Measurements from ENCODE around the gene KLHDC10.
"Not testable (repeated sequence)": the region's sequence is repeated elsewhere in the genome, so short reads cannot be mapped to it uniquely, and the experiment has no call there.

The KLHDC10 gene

GRCh38 chr7:130143334-130143732 is 73.0 kb downstream of the KLHDC10 start:
- DNase-seq = no peak

DNA sequence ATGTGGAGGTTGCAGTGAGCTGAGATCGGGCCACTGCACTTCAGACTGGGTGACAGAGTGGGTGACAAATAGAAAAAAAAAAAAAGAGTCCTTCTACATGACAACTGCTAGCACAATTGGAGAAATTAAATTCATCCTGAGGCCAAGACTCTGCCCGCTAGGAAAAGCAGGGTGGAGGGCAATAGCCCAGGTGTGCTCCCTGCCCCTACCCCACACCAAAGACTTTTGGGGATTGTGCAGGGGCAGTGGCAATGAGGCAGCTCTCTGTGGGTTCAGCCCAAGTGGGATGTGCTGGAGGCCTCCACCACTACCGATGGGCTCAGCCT is 73.6 kb downstream of the KLHDC10 start:
- DNase-seq = no peak

DNA sequence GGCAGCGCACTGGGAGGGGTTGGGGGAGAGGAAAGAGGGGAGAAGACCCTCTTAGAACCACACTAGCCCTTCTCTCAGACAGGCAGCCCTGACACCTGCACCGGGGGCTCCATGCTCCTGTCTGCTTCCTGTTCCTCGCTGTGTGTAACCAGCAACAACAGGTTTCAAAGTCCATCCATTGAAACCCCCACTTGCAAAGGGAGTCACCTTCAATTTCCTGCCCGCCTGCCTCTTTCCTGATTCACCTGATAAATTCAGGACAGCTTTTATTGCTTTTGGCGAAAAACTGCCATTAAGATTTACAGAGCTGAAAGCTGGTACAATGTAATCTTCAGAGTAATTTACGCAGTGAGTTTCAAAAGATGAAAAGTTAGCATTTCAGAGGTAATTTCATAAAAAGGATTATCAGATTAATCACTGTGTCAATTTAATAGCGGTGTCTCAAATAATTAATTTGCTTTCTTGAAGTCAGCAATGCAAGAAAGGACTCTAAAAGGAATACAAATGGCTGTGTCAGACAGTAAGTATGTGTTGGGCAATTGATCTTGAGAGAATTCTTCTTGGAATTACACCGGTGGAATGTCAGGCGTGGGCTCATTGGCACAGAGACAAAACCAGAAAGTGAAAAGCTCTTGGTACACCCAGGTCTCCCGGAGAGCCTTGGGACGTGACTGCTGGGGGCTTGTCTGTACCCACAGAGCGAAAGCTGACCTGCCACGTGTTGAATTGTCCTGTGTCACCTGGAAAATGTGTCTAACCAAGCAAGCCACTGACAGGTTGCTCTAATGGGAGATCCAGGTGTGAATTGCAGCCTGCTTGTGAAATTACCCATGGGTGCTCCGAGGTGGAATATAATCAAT is 74.2 kb downstream of the KLHDC10 start:
- DNase-seq = peak; percentile 35

- no peak for DNase-seq
Observed at GRCh38 chr7:130145424-130146100, 75.2 kb downstream of the KLHDC10 start.

DNA sequence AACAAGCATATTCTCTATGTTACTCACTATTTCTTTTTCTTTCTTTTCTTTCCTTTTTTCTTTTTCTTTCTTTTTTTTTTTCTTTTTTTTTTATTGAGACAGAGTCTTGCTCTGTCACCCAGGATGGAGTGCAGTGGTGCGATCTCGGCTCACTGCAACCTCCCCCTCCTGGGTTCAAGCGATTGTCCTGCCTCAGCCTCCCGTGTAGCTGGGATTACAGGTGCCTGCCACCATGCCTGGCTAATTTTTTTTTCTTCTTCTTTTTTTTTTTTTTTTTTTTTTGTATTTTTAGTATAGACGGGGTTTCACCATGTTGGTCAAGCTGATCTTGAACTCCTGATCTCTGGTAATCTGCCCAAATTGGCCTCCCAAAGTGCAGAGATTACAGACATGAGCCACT is 75.8 kb downstream of the KLHDC10 start:
- not testable (repeated sequence) for DNase-seq

DNA sequence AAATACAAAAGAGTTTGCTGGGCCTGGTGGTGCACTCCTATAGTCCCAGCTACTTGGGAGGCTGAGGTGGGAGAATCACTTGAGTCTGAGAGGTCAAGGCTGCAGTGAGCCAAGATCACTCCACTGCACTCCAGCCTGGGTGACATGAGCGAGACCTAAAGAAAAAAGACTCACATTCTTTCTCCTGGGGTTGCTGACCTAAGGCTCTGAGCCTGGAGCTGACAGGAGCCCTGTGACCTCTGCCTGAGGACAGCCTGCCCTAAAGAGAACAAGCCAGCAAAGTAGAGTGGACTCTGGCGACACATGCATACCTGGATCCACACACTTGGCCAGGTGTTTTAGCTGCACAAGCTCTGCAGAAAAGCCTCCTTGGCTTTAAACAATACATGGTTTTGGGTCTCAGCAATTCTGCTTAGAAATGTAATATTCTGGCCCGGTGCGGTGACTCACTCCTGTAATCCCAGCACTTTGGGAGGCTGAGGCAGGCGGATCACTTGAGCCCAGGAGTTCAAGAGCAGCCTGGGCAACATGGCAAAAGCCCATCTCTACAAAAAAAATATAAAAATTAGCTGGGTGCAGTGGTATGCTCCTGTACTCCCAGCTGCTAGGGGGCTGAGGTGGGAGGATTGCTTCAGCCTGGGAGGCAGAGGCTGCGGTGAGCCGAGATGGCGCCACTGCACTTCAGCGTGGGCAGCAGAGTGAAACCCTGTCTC is 76.5 kb downstream of the KLHDC10 start:
- DNase-seq = no peak

DNA sequence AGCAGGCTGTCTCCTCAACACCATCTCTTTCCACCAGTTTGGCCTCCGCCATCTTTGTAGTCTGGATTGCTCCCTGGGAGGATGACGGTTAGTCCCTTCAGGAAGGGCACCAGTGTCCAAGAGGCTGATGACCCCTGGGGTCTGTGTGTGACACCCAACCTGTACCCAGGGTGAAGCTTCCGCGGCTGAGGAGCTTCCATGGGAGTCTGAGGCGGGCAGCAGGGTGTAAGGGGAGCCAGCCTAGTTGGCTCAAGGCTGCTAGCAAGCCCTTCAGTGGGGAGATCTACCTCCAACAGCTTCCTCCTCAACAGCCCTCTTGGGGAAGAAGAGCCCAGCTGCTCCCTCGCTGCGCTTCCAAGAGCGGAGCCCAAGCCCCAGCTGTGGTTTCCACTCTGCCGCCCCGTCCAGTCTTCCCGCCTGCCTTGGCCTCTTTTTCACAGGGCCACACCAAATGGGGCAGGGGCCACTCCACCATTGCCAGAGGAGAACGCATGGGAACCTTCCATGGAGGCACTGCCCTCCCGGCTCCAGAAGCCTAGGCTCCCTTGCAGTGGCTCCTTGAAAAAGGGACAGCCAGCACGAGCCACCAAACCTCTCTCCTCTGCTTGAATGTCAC is 77.5 kb downstream of the KLHDC10 start:
- no peak for DNase-seq

- DNase-seq = peak; percentile 19
Observed at GRCh38 chr7:130148561-130148960, 78.2 kb downstream of the KLHDC10 start.

- peak; percentile 91 for DNase-seq
Observed at GRCh38 chr7:130149281-130150139, 79.2 kb downstream of the KLHDC10 start.

DNA sequence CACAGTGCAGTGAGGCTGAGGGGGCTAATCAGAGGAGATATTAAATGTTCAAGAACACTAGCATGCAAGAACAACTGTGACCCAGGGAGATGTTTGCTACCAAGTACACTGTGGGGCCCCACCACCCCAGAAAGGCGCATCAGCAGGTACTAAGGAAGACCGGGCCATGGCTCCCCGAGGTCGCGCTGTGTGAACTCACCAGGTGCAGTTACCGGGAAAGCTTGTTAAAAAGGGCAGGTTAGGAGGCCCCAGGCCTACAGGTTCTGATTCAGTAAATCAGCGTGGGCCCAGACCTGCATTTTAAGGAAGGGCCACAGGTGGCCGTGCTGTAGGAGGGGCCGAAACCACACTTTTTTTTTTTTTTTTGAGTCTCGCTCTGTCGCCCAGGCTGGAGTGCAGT is 80.3 kb downstream of the KLHDC10 start:
- peak; percentile 34 for DNase-seq

DNA sequence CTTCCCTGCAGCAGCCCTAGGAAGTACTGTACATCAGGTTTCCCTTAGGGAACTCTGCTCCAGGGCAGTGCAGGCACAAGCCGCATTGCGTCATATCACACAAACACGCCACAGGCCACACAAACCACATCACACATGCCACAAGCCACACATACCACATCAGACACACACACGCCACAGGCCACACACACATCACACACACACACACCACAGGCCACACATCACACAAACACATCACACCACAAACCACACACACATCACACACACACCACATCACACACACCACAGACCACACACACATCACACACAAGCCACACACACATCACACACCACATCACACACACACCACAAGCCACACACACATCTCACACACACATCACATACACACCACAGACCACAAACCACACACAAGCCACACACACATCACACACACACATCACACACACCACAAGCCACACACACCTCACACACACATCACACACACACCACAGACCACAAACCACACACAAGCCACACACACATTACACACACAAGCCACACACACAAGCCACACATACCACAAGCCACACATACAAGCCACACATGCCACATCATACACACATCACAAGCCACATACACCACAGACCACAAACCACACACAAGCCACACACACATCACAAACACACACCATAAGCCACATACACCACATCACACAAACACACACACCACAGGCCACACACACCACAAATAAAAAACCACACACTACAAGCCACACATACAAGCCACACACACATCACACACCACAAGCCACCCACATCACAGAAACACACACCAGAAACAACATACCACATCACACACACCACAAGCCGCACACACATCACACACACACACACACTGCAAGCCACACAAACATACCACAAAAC is 81.5 kb downstream of the KLHDC10 start:
- peak; percentile 36 for DNase-seq

DNA sequence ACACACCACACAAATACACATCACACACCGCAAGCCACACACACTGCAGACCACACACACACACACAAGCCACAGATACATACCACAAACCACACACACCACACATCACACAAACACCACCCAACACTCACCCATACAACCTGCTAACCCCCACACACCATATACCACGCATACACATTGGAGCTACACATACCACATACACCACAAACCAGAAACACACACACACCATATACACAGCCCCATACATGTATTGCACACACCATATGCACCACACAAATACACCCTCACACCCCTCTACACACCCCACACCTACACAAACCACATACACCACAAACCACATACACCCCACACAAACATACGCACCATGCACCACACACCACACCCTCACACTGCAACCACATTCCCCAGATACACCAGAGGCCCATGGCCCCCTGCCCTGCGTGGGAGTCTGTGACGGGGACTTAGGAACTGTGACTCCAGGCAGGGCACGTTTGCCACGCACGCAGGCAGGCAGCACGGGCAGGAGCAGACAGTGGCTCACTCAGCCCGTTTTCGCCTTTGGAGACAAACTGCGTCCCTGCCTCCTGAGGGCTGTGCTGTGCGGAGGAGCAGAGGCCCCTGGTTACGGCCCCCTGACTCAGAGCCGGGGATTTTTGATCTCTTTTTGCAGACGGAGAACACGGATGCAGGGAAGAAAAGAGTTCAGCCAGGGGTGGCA is 82.3 kb downstream of the KLHDC10 start:
- no peak for DNase-seq

- DNase-seq = peak; percentile 48
Observed at GRCh38 chr7:130153211-130153908, 83.0 kb downstream of the KLHDC10 start.

DNA sequence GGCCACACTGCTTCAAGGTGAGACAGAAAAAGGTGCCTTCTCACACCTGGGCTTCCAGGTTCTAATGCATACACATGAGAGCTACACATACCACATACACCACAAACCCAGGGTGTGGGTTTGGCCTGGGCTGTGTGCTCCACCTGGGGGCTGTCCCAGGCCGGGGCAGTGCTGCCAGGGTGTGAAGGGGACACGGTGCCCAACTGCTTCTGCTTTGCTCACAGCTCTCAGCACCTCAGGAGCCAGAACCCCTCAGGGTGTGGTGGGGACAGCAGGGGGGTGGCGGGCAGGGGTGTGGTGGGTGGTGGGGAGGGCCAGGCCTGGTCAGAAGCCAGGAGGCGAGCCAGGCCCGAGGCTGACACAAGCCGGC is 83.8 kb downstream of the KLHDC10 start:
- peak; percentile 86 for DNase-seq

GRCh38 chr7:130154501-130155317 is 84.4 kb downstream of the KLHDC10 start:
- DNase-seq = peak; percentile 95

DNA sequence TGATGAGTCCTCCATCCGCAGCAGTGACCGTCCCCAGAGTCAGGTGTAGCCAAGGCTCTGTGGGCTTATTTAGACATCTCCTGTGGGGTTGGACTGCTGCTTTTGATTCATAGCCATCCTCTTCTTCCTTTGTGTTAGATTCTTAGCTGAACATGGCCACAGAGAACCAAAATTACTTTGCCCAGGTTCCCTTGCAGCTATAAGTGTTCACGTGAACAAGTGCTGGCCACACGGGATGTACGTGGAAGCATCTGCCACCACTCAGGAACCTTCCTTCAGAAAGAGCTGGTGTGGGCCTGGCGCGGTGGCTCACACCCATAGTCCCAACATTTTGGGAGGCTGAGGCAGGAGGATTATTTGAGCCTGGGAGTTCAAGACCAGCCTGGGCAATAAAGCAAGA is 85.8 kb downstream of the KLHDC10 start:
- DNase-seq = no peak

DNA sequence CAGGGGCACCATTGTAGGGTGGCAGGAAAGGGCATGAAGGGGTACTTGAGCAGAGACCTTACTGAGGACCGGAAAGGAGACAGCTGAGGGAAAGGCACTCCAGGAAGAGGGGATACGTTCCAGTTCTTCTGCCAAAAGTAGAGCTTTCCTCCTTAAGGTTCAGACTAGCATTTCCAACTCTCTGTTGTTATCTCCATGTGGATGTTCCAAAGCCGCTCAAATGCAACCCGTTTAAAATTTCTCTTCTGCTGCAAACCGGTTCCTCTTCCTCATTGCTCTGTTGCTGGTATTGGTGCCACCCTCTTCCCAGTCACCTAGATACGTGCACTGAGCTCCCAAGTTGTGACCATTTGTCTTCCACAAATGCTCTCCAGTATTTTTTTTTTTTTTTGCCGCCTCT is 87.4 kb downstream of the KLHDC10 start:
- DNase-seq = no peak

DNA sequence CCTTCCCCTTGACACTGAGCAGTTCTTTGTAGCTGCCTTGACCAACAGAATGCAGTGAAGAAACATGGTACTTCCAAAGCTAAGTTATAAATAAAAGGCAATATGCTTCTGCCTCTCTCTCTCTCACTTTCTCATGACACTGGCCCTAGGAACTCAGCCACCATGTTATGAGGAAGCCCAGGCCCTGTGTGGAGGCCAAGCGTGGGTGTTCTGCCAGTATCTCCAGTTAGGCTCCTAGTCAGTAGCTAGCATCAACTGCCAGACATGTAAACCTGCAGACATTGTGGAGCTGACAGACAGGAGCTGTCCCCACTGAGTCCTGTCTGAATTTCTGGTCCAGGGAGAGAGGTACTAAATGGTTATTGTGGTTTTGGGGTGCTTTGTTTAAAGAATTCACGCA is 89.7 kb downstream of the KLHDC10 start:
- DNase-seq = no peak

GRCh38 chr7:130160455-130160854 is 90.1 kb downstream of the KLHDC10 start:
- DNase-seq = no peak

All from DMS53 (cell line).